GM21381 (cell line): ENCODE results near the gene ABCC9.
"Not testable (repeated sequence)": the region's sequence is repeated elsewhere in the genome, so short reads cannot be mapped to it uniquely, and the experiment has no call there.

Source experiments
- ATAC-seq: cut with Tn5 transposase; IDR thresholded peaks from one replicate; pipeline ENCODE4 v1.9.1; 2021; ENCODE audit warnings: mild to moderate bottlenecking, moderate library complexity; ENCODE audit not compliant: unreplicated experiment

Gene ABCC9

GRCh38 chr12:21934173-21934572, 7.1 kb downstream of the ABCC9 start:
- ATAC-seq, result no peak

- no peak for ATAC-seq
Observed at GRCh38 chr12:21933656-21934055, 7.6 kb downstream of the ABCC9 start.

GRCh38 chr12:21929972-21930371, 11.3 kb downstream of the ABCC9 start:
- ATAC-seq, result not testable (repeated sequence)

- ATAC-seq, result no peak
Observed at GRCh38 chr12:21925296-21925913, 15.8 kb downstream of the ABCC9 start.

- no peak for ATAC-seq
Observed at GRCh38 chr12:21921436-21921835, 19.8 kb downstream of the ABCC9 start.

- no peak for ATAC-seq
Observed at GRCh38 chr12:21918456-21918855, 22.8 kb downstream of the ABCC9 start.

- ATAC-seq, result no peak
Observed at GRCh38 chr12:21913823-21914222, 27.4 kb downstream of the ABCC9 start.

- ATAC-seq, result no peak
Observed at GRCh38 chr12:21912318-21912717, 28.9 kb downstream of the ABCC9 start.

- no peak for ATAC-seq
Observed at GRCh38 chr12:21911832-21912231, 29.4 kb downstream of the ABCC9 start.

GRCh38 chr12:21910657-21911056, 30.6 kb downstream of the ABCC9 start:
- ATAC-seq, result no peak

- ATAC-seq, result no peak
Observed at GRCh38 chr12:21907948-21908837, 33.0 kb downstream of the ABCC9 start.

- ATAC-seq, result peak; percentile 94
Observed at GRCh38 chr12:21906919-21907493, 34.2 kb downstream of the ABCC9 start.

GRCh38 chr12:21899532-21899931, 41.7 kb downstream of the ABCC9 start:
- ATAC-seq, result not testable (repeated sequence)

- ATAC-seq, result no peak
Observed at GRCh38 chr12:21895651-21896050, 45.6 kb downstream of the ABCC9 start.

GRCh38 chr12:21894792-21895595, 46.2 kb downstream of the ABCC9 start:
- no peak for ATAC-seq

GRCh38 chr12:21893924-21894323, 47.3 kb downstream of the ABCC9 start:
- no peak for ATAC-seq

GRCh38 chr12:21892341-21892740, 48.9 kb downstream of the ABCC9 start:
- ATAC-seq, result no peak

- no peak for ATAC-seq
Observed at GRCh38 chr12:21891751-21892217, 49.4 kb downstream of the ABCC9 start.

GRCh38 chr12:21888276-21888863, 52.9 kb downstream of the ABCC9 start:
- no peak for ATAC-seq

GRCh38 chr12:21884936-21885335, 56.3 kb downstream of the ABCC9 start:
- ATAC-seq, result no peak

GRCh38 chr12:21882635-21883034, 58.6 kb downstream of the ABCC9 start:
- ATAC-seq, result no peak
